Kidney (tissue), 14 donors: ENCODE measurements around the gene CCNB1. TPM values are rescaled to one million over a fixed set of nuclear protein-coding genes. Genes with fewer than 3 reads are reported as not detected.

Experiments used
- DNase-seq, 5 donors: peaks; one replicate each; pipeline ENCODE4 v3.0.0-alpha.2; 2013 to 2020
- FAIRE-seq: peaks from 2 replicates; lab custom pipeline; 2012; peaks lifted over from hg19 to GRCh38; lab: Jason Lieb, UNC
- H3K27ac ChIP-seq, 2 donors: one replicate each; pipeline ENCODE4 v1.7.0; 2013; ENCODE audit warnings: low read depth in 2 of 2, low read length in 2 of 2, inconsistent platforms in 1 of 2
- H3K27me3 ChIP-seq: one replicate; pipeline ENCODE4 v1.7.1; 2013; ENCODE audit warnings: low read length, inconsistent platforms; ENCODE audit not compliant: control insufficient read depth, insufficient read depth
- H3K36me3 ChIP-seq, 3 donors: one replicate each; pipeline versions ENCODE4 v1.7.0 to v1.7.1; 2013; ENCODE audit warnings: low read length in 3 of 3, control low read depth in 1 of 3, inconsistent platforms in 1 of 3; ENCODE audit not compliant: insufficient read depth in 3 of 3, control insufficient read depth in 2 of 3
- H3K4me1 ChIP-seq, 3 donors: one replicate each; pipeline versions ENCODE4 v1.7.0 to v1.7.1; 2013; ENCODE audit warnings: low read length in 3 of 3, inconsistent platforms in 1 of 3, low read depth in 1 of 3; ENCODE audit not compliant: control insufficient read depth in 2 of 3, insufficient read depth in 2 of 3
- H3K4me3 ChIP-seq, 3 donors: one replicate each; pipeline versions ENCODE4 v1.7.0 to v1.8.1; 2013; ENCODE audit warnings: low read length in 3 of 3, control low read depth in 1 of 3, inconsistent platforms in 1 of 3
- H3K9ac ChIP-seq, 3 donors: one replicate each; pipeline versions ENCODE4 v1.7.0 to v1.7.1; 2013; ENCODE audit warnings: low read length in 3 of 3, control low read depth in 1 of 3, inconsistent platforms in 1 of 3
- H3K9me3 ChIP-seq, 3 donors: one replicate each; pipeline versions ENCODE4 v1.7.0 to v1.7.1; 2013; ENCODE audit warnings: low read length in 3 of 3, control low read depth in 1 of 3, inconsistent platforms in 1 of 3; ENCODE audit not compliant: control insufficient read depth in 2 of 3, insufficient read depth in 1 of 3
- CTCF ChIP-seq: IDR thresholded peaks from 3 replicates; pipeline ENCODE4 v1.5.1; 2012; ENCODE audit warnings: mild to moderate bottlenecking, moderate library complexity, borderline replicate concordance; ENCODE audit not compliant: insufficient read depth; ENCODE audit errors: extremely low read depth
- intact Hi-C: fragments of 100-400 bp; cut with DNase I; formaldehyde crosslinking; loops from one replicate; pipeline ENCODE4 v1.11.1; 2022
- polyA plus RNA-seq: library from polyadenylated mRNA; stranded (reverse); fragments of 350-450 nt; fragmentation: Illumina TruSeq; extraction: RNeasy Lipid Tissue Mini Kit (QIAGEN cat#74804); gene quantifications from one replicate; pipeline ENCODE4 v1.2.3, GENCODE V29; 2014; ENCODE audit warnings: low read depth, low replicate concordance; ENCODE audit not compliant: insufficient read depth
- total RNA-seq: library from RNA; stranded (reverse); fragmentation: NEBNext Ultra II Directional; extraction: Animal tissue kit (Norgen Biotek cat#: 25700); gene quantifications from one replicate; pipeline ENCODE4 v1.2.1, GENCODE V29; 2021
- donor health status: control.
- donor health status: control.
- donor health status: control.
- donor health status: control.
- donor health status: control.
- donor health status: DM: yes; HTN: yes; CAD: no.
- donor health status: Normal renal cell carcinoma (clear cell type).

The CCNB1 gene
- total and polyA plus RNA-seq, 2 donors from 2014 or later = 5.1 to 5.9 TPM

DNA sequence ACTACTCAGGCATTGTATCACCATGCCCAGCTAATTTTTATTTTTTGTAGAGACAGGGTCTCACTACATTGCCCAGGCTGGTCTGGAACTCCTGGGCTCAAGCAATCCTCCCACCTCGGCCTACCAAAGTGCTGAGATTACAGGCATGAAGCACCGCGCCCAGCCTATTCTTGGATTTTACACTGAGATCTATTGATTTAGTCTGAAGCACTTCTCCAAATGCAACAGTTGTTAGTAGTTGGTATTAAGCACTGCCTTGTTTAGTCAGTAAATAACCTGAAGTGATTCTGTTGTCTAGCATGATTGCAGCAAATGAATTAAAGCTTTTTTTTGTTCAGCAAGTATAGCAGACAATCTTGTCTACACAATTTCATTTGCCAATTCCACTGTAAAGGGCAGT is 8.9 kb upstream of the CCNB1 start:
- Histone ChIP-seq H3K9me3 (no peaks in the 10 kb centered on the region), H3K27ac (no peak overlapping the region), H3K36me3 (no peaks in the 10 kb centered on the region), H3K4me1 (no peaks in the 10 kb centered on the region), H3K4me3 (no peak overlapping the region), H3K27me3 (no peaks in the 10 kb centered on the region), H3K9ac (no peak overlapping the region)
- FAIRE-seq = no peak
- intact Hi-C loops = no loop called here
- TF ChIP-seq CTCF = no peak
- no peak for DNase-seq

GRCh38 chr5:69160651-69161050 is 6.3 kb upstream of the CCNB1 start:
- H3K27ac ChIP-seq = no peak overlapping the region
- TF ChIP-seq CTCF = no peak
- no peak overlapping the region for H3K4me3 ChIP-seq
- H3K4me1 ChIP-seq = no peaks in the 10 kb centered on the region
- DNase-seq (no peak), FAIRE-seq (no peak)
- no peaks in the 10 kb centered on the region for H3K36me3 ChIP-seq
- no peak overlapping the region for H3K9ac ChIP-seq
- intact Hi-C loops = no loop called here
- no peaks in the 10 kb centered on the region for H3K27me3 ChIP-seq
- H3K9me3 ChIP-seq = no peaks in the 10 kb centered on the region

DNA sequence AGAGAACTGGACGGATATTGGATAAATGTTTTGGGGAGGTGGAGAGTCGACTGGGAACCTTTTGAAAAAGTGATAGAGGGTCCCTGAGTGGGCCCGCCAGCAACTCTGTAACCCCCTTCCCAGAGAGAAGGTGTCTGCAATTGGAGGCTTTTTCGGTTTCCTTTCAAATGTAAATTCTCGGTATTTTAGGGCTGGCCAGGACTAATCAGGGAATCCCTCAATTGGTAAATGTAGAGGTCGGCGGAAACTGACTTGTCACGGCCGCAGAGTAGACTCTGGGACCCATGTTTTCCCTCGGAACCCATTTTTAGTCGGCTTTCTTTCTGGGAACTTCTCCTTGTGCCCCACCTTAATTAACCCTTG is 524 bp downstream of the CCNB1 start:
- Histone ChIP-seq H3K36me3 (peaks cover 0 to 5% (median 2%) of the 10 kb centered on the region in 3 donors), H3K4me1 (peaks cover 0 to 10% (median 8%) of the 10 kb centered on the region in 3 donors), H3K9me3 (no peaks in the 10 kb centered on the region), H3K9ac (peak overlapping the region; percentile 15 to 88 (median 84)), H3K27me3 (no peaks in the 10 kb centered on the region), H3K4me3 (peak overlapping the region; percentile 85 to 88 (median 88)), H3K27ac (peak overlapping the region in 1 of 2 donors; percentile 19)
- no peak for TF ChIP-seq CTCF
- intact Hi-C loops = no loop called here
- FAIRE-seq = no peak
- DNase-seq = peak in 1 of 5 donors; percentile 31

DNA sequence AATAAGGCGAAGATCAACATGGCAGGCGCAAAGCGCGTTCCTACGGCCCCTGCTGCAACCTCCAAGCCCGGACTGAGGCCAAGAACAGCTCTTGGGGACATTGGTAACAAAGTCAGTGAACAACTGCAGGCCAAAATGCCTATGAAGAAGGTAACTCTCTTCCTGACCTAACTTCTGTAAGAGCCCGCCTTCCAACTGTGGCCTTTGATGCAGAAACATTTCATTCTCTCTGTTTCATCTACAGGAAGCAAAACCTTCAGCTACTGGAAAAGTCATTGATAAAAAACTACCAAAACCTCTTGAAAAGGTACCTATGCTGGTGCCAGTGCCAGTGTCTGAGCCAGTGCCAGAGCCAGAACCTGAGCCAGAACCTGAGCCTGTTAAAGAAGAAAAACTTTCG is 979 bp downstream of the CCNB1 start:
- FAIRE-seq = no peak
- H3K9ac ChIP-seq = peak overlapping the region in 1 of 3 donors; percentile 84
- H3K27ac ChIP-seq = no peak overlapping the region
- intact Hi-C loops = no loop called here
- peaks cover 0 to 5% (median 3%) of the 10 kb centered on the region in 3 donors for H3K36me3 ChIP-seq
- peak overlapping the region; percentile 85 to 88 (median 88) for H3K4me3 ChIP-seq
- peaks cover 0 to 10% (median 8%) of the 10 kb centered on the region in 3 donors for H3K4me1 ChIP-seq
- DNase-seq = peak in 1 of 5 donors; percentile 31
- no peaks in the 10 kb centered on the region for H3K27me3 ChIP-seq
- no peaks in the 10 kb centered on the region for H3K9me3 ChIP-seq
- TF ChIP-seq CTCF = no peak
